NCI-H2196 (cell line): ENCODE measurements around the gene HRH2.

ENCODE experiments used
- DNase-seq: peaks from one replicate; lab custom pipeline; 2025; ENCODE audit not compliant: unreplicated experiment; lab: John Stamatoyannopoulos, UW

Gene HRH2

GRCh38 chr5:175674731-175675346, 17.0 kb downstream of the HRH2 start:
- no peak for DNase-seq

- no peak for DNase-seq
These were observed 18.0 kb downstream of the HRH2 start for GRCh38 chr5:175675873-175676272.

GRCh38 chr5:175677571-175677970, 19.7 kb downstream of the HRH2 start:
- no peak for DNase-seq

- no peak for DNase-seq
These were observed 20.2 kb downstream of the HRH2 start for GRCh38 chr5:175678074-175678473.

- no peak for DNase-seq
These were observed 21.5 kb downstream of the HRH2 start for GRCh38 chr5:175679411-175679810.

GRCh38 chr5:175680020-175680419, 22.1 kb downstream of the HRH2 start:
- DNase-seq = no peak

GRCh38 chr5:175680463-175680862, 22.6 kb downstream of the HRH2 start:
- DNase-seq = no peak

- no peak for DNase-seq
These were observed 23.4 kb downstream of the HRH2 start for GRCh38 chr5:175681045-175681967.

GRCh38 chr5:175681968-175682340, 24.1 kb downstream of the HRH2 start:
- DNase-seq = no peak

- no peak for DNase-seq
These were observed 24.8 kb downstream of the HRH2 start for GRCh38 chr5:175682664-175683063.

- no peak for DNase-seq
These were observed 25.4 kb downstream of the HRH2 start for GRCh38 chr5:175683231-175683630.

GRCh38 chr5:175683921-175684320, 26.1 kb downstream of the HRH2 start:
- no peak for DNase-seq

- no peak for DNase-seq
These were observed 27.1 kb downstream of the HRH2 start for GRCh38 chr5:175684931-175685330.

GRCh38 chr5:175685701-175686350, 28.0 kb downstream of the HRH2 start:
- DNase-seq = no peak

- DNase-seq = no peak
These were observed 28.5 kb downstream of the HRH2 start for GRCh38 chr5:175686396-175686795.

GRCh38 chr5:175686826-175687225, 29.0 kb downstream of the HRH2 start:
- DNase-seq = no peak

GRCh38 chr5:175687231-175687701, 29.4 kb downstream of the HRH2 start:
- no peak for DNase-seq

GRCh38 chr5:175688352-175689146, 30.7 kb downstream of the HRH2 start:
- no peak for DNase-seq

GRCh38 chr5:175689147-175689991, 31.5 kb downstream of the HRH2 start:
- no peak for DNase-seq

GRCh38 chr5:175690025-175690424, 32.2 kb downstream of the HRH2 start:
- DNase-seq = no peak
